A549 (cell line): ENCODE measurements around the gene CNKSR3. TPM values are rescaled to one million over a fixed set of nuclear protein-coding genes. Genes with fewer than 3 reads are reported as not detected.
"Not testable (repeated sequence)": the region's sequence is repeated elsewhere in the genome, so short reads cannot be mapped to it uniquely, and the experiment has no call there.

Experiments used
- ATAC-seq, 2 experiments: fragments of 200-7000 bp in 1 of 2; fragments of >200 bp in 1 of 2; cut with Nextera tagmentation in 1 of 2; cut with Tn5 transposase in 1 of 2; 3 replicates each; pipeline versions ENCODE4 v1.8.0 to v1.9.1; 2018 to 2020; ENCODE audit warnings: mild to moderate bottlenecking in 1 of 2, moderate library complexity in 1 of 2
- CTCF ChIA-PET: fragments of 300-600 bp; sonication (Branson Sonifier 250); formaldehyde crosslinking; extraction: SDS; loops from one replicate; lab custom pipeline; 2021; ENCODE audit warnings: antibody characterized with exemption, inconsistent platforms; lab: Yijun Ruan, JAX
- POLR2A ChIA-PET: fragments of 350-600 bp; formaldehyde crosslinking; extraction: SDS; loops from one replicate; lab custom pipeline; 2021; ENCODE audit warnings: antibody characterized with exemption, inconsistent platforms; lab: Yijun Ruan, JAX
- DNase-seq, 2 experiments: peaks; one replicate each; pipeline versions ENCODE4 v3.0.0 to v3.0.0-alpha.2; 2011 to 2016; ENCODE audit warnings: low read depth in 1 of 2, low spot score in 1 of 2
- FAIRE-seq: peaks from 2 replicates; lab custom pipeline; 2011; peaks lifted over from hg19 to GRCh38; lab: Jason Lieb, UNC
- H3K27ac ChIP-seq, 2 experiments: fragments of >200 bp; sonication (Bioruptor Twin); formaldehyde crosslinking; 3 replicates each; pipeline ENCODE4 v1.5.1; 2016 to 2017
- H3K4me1 ChIP-seq: fragments of >200 bp; sonication (Bioruptor Twin); formaldehyde crosslinking; 3 replicates; pipeline ENCODE4 v1.6.1; 2016
- H3K4me2 ChIP-seq: fragments of >200 bp; sonication (Bioruptor Twin); formaldehyde crosslinking; 3 replicates; pipeline ENCODE4 v1.6.1; 2016
- H3K4me3 ChIP-seq: fragments of >200 bp; sonication (Bioruptor Twin); formaldehyde crosslinking; 3 replicates; pipeline ENCODE4 v1.5.1; 2016
- H3K9me3 ChIP-seq: fragments of >200 bp; sonication (Bioruptor Twin); formaldehyde crosslinking; 3 replicates; pipeline ENCODE4 v1.6.1; 2016
- BHLHE40 ChIP-seq: IDR thresholded peaks from 2 replicates; pipeline ENCODE4 v1.6.1; 2012; ENCODE audit warnings: low read depth, low read length, inconsistent platforms
- CBX2 ChIP-seq: fragments of 200-600 bp; sonication (generic); IDR thresholded peaks from 2 replicates; pipeline ENCODE4 v1.6.1; 2016; ENCODE audit warnings: low read depth, mild to moderate bottlenecking, borderline replicate concordance
- CBX8 ChIP-seq: fragments of 200-600 bp; sonication (generic); IDR thresholded peaks from 2 replicates; pipeline ENCODE4 v1.6.1; 2016
- CEBPB ChIP-seq, 2 experiments: fragments of >200 bp in 1 of 2; sonication (Bioruptor Twin) in 1 of 2; formaldehyde crosslinking in 1 of 2; IDR thresholded peaks; 2 replicates each; pipeline ENCODE4 v1.6.1; 2012 to 2016
- CHD2 ChIP-seq: fragments of 150-350 bp; IDR thresholded peaks from 2 replicates; pipeline ENCODE4 v1.6.1; 2014; ENCODE audit warnings: low read length; ENCODE audit not compliant: partially characterized antibody
- CTCF ChIP-seq: fragments of >200 bp; sonication (Bioruptor Twin); formaldehyde crosslinking; IDR thresholded peaks from 3 replicates; pipeline ENCODE4 v1.5.1; 2016
- EHMT2 ChIP-seq: fragments of 200-600 bp; sonication (generic); IDR thresholded peaks from 2 replicates; pipeline ENCODE4 v1.6.1; 2016; ENCODE audit warnings: antibody characterized with exemption, low read depth, mild to moderate bottlenecking, moderate library complexity
- FOSL2 ChIP-seq, 2 experiments: fragments of 450-650 bp in 1 of 2; fragments of >200 bp in 1 of 2; sonication (Bioruptor Twin) in 1 of 2; formaldehyde crosslinking; IDR thresholded peaks; 2 replicates each; pipeline versions ENCODE4 v1.5.0 to v1.6.1; 2016 to 2020; ENCODE audit warnings: mild to moderate bottlenecking in 1 of 2, moderate library complexity in 1 of 2
- HES2 ChIP-seq: fragments of >200 bp; sonication (Bioruptor Twin); formaldehyde crosslinking; IDR thresholded peaks from 2 replicates; pipeline ENCODE4 v1.6.1; 2016
- HOXB5 ChIP-seq: fragments of 250-450 bp; sonication (Bioruptor Pico); IDR thresholded peaks from 2 replicates; pipeline ENCODE4 v1.5.0; 2020; ENCODE audit warnings: mild to moderate bottlenecking, moderate library complexity
- JUN ChIP-seq, 2 experiments: fragments of >200 bp; sonication (Bioruptor Twin); formaldehyde crosslinking; IDR thresholded peaks; 2 replicates in 1 of 2; 3 replicates in 1 of 2; pipeline ENCODE4 v1.6.1; 2016 to 2017
- MYC ChIP-seq: IDR thresholded peaks from 2 replicates; pipeline ENCODE4 v1.6.1; 2012; ENCODE audit warnings: mild to moderate bottlenecking, inconsistent platforms, low read length, improper control_type of control experiment, borderline replicate concordance
- NR3C1 ChIP-seq: fragments of >200 bp; sonication (Bioruptor Twin); formaldehyde crosslinking; IDR thresholded peaks from 3 replicates; pipeline ENCODE4 v1.6.1; 2017
- POLR2A ChIP-seq: IDR thresholded peaks from 2 replicates; pipeline ENCODE4 v1.6.1; 2012; ENCODE audit warnings: mild to moderate bottlenecking, low read length
- RCOR1 ChIP-seq: fragments of 150-350 bp; IDR thresholded peaks from 2 replicates; pipeline ENCODE4 v1.6.1; 2014; ENCODE audit warnings: antibody characterized with exemption, low read length, low read depth
- RFX5 ChIP-seq: fragments of 450-650 bp; IDR thresholded peaks from 2 replicates; pipeline ENCODE4 v1.7.1; 2014; ENCODE audit warnings: antibody characterized with exemption, mild to moderate bottlenecking, moderate library complexity
- SMC3 ChIP-seq: fragments of >200 bp; sonication (Bioruptor Twin); formaldehyde crosslinking; IDR thresholded peaks from 3 replicates; pipeline ENCODE4 v1.6.1; 2018; ENCODE audit warnings: inconsistent platforms
- TP53 ChIP-seq: fragments of 250-450 bp; sonication (Bioruptor Pico); IDR thresholded peaks from 2 replicates; pipeline ENCODE4 v1.5.0; 2021; ENCODE audit warnings: mild to moderate bottlenecking, moderate library complexity
- USF2 ChIP-seq: fragments of 450-650 bp; IDR thresholded peaks from 2 replicates; pipeline ENCODE4 v1.6.1; 2014; ENCODE audit warnings: antibody characterized with exemption
- ZNF302 ChIP-seq: fragments of 250-450 bp; sonication (Bioruptor Pico); IDR thresholded peaks from 2 replicates; pipeline ENCODE4 v1.9.0; 2021; ENCODE audit warnings: inconsistent platforms, mild to moderate bottlenecking, moderate library complexity
- ZSCAN20 ChIP-seq: fragments of 250-450 bp; sonication (Bioruptor Pico); IDR thresholded peaks from 2 replicates; pipeline ENCODE4 v1.8.0; 2022; ENCODE audit warnings: mild to moderate bottlenecking, moderate library complexity
- WGBS: methylation state at CpG from one replicate; pipeline ENCODE4 v1.1.6; 2017; ENCODE audit errors: missing lambda C conversion rate; 5-methylcytosine and 5-hydroxymethylcytosine counted together
- polyA plus RNA-seq, 4 experiments: library from polyadenylated mRNA; depleted of rRNA in 3 of 4; stranded (reverse); fragments of >200 nt; fragmentation: RNase III in 1 of 4; extraction: RNeasy Plus Mini Kit Qiagen cat#74134 plus additional on column Dnase treatment in 1 of 4; gene quantifications; 2 replicates in 3 of 4; 3 replicates in 1 of 4; pipeline ENCODE4 v1.2.3, GENCODE V29; 2011 to 2017
- TF ChIP-seq, protein P1 (sequence below): IDR thresholded peaks from 2 replicates; pipeline ENCODE4 v1.6.1; 2012; ENCODE audit warnings: low read depth, borderline replicate concordance
- TF ChIP-seq, protein P2 (sequence below): fragments of 250-450 bp; sonication (Bioruptor Pico); IDR thresholded peaks from 2 replicates; pipeline ENCODE4 v1.5.0; 2021; ENCODE audit warnings: mild to moderate bottlenecking, moderate library complexity, borderline replicate concordance

Gene CNKSR3
- polyA plus RNA-seq, 2 of the 4 experiments (the other 2 are of a cell fraction), result 2.9 to 3.5 TPM

DNA sequence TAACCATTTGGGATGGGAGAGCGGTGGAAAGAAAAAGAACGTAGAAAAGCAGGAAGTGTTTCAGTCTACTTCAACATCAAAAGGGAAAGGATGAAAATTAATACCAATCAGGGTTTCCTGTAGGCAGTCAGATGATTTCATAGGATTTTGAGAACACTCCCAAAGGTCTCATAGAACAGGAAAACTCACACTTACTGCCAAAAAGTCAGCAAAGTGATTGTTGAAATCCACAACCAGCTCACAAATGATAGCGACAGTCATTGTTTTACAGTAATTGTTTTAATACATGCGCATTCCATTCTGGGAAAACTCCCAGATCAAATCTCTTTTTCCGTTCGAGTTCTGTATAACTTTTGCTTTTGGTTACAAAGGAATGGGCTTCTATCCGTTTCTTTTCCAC, 5.3 kb upstream of the CNKSR3 start:
- WGBS, result 86% methylated on average over 7 of the region's 7 CpGs
- Histone ChIP-seq H3K4me2 (no peak overlapping the region), H3K4me3 (no peak overlapping the region), H3K27ac (no peak overlapping the region), H3K9me3 (no peaks in the 10 kb centered on the region), H3K4me1 (peaks cover 7% of the 10 kb centered on the region; the same call in 2 of the 3 replicates)
- FAIRE-seq, result no peak
- ChIA-PET CTCF (no interaction called here), POLR2A (no interaction called here)
- no peak for TF ChIP-seq HOXB5 (CRISPR knock-in tag)
- no peak for TF ChIP-seq MYC
- no peak for TF ChIP-seq TP53 (CRISPR knock-in tag)
- TF ChIP-seq CBX8, result no peak
- TF ChIP-seq BHLHE40, result no peak
- TF ChIP-seq RCOR1, result no peak
- TF ChIP-seq NR3C1, result no peak
- no peak for TF ChIP-seq FOSL2 (IDR thresholded peaks at IDR 0.05)
- no peak for TF ChIP-seq FOSL2 (CRISPR knock-in tag; IDR thresholded peaks at IDR 0.05)
- no peak for TF ChIP-seq CBX2
- no peak for TF ChIP-seq ZNF302 (CRISPR knock-in tag)
- TF ChIP-seq POLR2A, result no peak
- TF ChIP-seq CEBPB (IDR thresholded peaks at IDR 0.05), result no peak
- TF ChIP-seq CHD2, result no peak
- no peak for TF ChIP-seq CTCF
- DNase-seq, result no peak
- no peak for ATAC-seq

DNA sequence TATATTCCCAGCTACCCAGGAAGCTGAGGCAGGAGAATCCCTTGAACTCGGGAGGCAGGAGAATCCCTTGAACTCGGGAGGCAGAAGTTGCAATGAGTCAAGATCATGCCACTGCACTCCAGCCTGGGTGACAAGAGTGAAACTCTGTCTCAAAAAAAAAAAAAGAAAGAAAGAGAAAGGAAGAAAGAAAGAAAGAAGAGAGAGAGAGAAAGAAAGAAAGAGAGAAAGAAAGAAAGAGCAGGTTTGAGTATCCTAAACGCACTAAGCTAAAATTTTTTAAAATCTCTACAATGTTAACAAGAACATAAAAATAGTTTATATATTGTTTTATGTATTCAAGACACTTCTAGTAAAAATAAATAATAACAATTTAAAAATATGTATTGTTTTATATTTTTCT, 4.6 kb upstream of the CNKSR3 start:
- CTCF ChIA-PET, H3K4me2 ChIP-seq, H3K27ac ChIP-seq, H3K9me3 ChIP-seq, DNase-seq, H3K4me1 ChIP-seq, FAIRE-seq, H3K4me3 ChIP-seq, ATAC-seq, POLR2A ChIA-PET: not testable (repeated sequence)
- WGBS, result 86% methylated on average over 3 of the region's 3 CpGs

- Histone ChIP-seq H3K27ac (no peak overlapping the region), H3K4me3 (no peak overlapping the region), H3K4me2 (no peak overlapping the region), H3K9me3 (no peaks in the 10 kb centered on the region), H3K4me1 (peaks cover 7% of the 10 kb centered on the region; the same call in 2 of the 3 replicates)
- TF ChIP-seq EHMT2 (no peak), SMC3 (no peak), RFX5 (no peak), ZSCAN20 (no peak), TP53 (CRISPR knock-in tag) (no peak), JUN (IDR thresholded peaks at IDR 0.05) (no peak), HES2 (no peak), USF2 (no peak), BHLHE40 (no peak), POLR2A (no peak), CTCF (no peak)
- TF ChIP-seq, protein P1, sequence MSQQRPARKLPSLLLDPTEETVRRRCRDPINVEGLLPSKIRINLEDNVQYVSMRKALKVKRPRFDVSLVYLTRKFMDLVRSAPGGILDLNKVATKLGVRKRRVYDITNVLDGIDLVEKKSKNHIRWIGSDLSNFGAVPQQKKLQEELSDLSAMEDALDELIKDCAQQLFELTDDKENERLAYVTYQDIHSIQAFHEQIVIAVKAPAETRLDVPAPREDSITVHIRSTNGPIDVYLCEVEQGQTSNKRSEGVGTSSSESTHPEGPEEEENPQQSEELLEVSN, result no peak
- TF ChIP-seq, protein P2, sequence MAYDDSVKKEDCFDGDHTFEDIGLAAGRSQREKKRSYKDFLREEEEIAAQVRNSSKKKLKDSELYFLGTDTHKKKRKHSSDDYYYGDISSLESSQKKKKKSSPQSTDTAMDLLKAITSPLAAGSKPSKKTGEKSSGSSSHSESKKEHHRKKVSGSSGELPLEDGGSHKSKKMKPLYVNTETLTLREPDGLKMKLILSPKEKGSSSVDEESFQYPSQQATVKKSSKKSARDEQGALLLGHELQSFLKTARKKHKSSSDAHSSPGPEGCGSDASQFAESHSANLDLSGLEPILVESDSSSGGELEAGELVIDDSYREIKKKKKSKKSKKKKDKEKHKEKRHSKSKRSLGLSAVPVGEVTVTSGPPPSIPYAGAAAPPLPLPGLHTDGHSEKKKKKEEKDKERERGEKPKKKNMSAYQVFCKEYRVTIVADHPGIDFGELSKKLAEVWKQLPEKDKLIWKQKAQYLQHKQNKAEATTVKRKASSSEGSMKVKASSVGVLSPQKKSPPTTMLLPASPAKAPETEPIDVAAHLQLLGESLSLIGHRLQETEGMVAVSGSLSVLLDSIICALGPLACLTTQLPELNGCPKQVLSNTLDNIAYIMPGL (CRISPR knock-in tag), result no peak
- no peak for FAIRE-seq
- 82% methylated on average over 3 of the region's 3 CpGs for WGBS
- DNase-seq, result no peak
- ChIA-PET POLR2A (no interaction called here), CTCF (no interaction called here)
- ATAC-seq, result no peak
Observed at GRCh38 chr6:154514481-154514880, 4.0 kb upstream of the CNKSR3 start.
